WTC11 (cell line): ENCODE measurements around the gene RBM47. TPM values are rescaled to one million over a fixed set of nuclear protein-coding genes. Genes with fewer than 3 reads are reported as not detected.

Experiments used
- ATAC-seq: fragments of 200-7000 bp; cut with Tn5 transposase; 2 replicates; pipeline ENCODE4 v1.10.0; 2021; ENCODE audit warnings: mild to moderate bottlenecking, moderate library complexity
- CTCF ChIA-PET: fragments of 300-600 bp; sonication (Branson Sonifier 250); formaldehyde crosslinking; loops from one replicate; lab custom pipeline; 2021; ENCODE audit warnings: antibody characterized with exemption; lab: Charles Lee
- POLR2A ChIA-PET: fragments of 350-600 bp; sonication (Branson Sonifier 250); formaldehyde crosslinking; loops from one replicate; lab custom pipeline; 2021; ENCODE audit warnings: antibody characterized with exemption; lab: Charles Lee
- DNase-seq: peaks from one replicate; pipeline ENCODE4 v3.0.0; 2021; ENCODE audit warnings: low spot score
- H3K27ac Mint-ChIP-seq: 2 replicates; pipeline ENCODE4 v1.8.0; 2021; ENCODE audit warnings: mixed read lengths
- H3K27me3 Mint-ChIP-seq: 2 replicates; pipeline ENCODE4 v1.8.0; 2021; ENCODE audit warnings: low read depth, mild to moderate bottlenecking, moderate library complexity, mixed read lengths
- H3K36me3 Mint-ChIP-seq: 2 replicates; pipeline ENCODE4 v1.8.0; 2021; ENCODE audit warnings: mixed read lengths
- H3K4me1 Mint-ChIP-seq: 2 replicates; pipeline ENCODE4 v1.8.0; 2022; ENCODE audit warnings: mixed read lengths
- H3K4me3 Mint-ChIP-seq: 2 replicates; pipeline ENCODE4 v1.8.0; 2021; ENCODE audit warnings: mild to moderate bottlenecking, moderate library complexity, mixed read lengths
- H3K9me3 Mint-ChIP-seq: 2 replicates; pipeline ENCODE4 v1.8.0; 2021; ENCODE audit warnings: mixed read lengths
- AFF4 ChIP-seq: sonication (generic); formaldehyde crosslinking; IDR thresholded peaks from 2 replicates; pipeline ENCODE4 v1.8.1; 2023; ENCODE audit warnings: mild to moderate bottlenecking, missing genetic modification reagents, borderline replicate concordance
- ATF6 ChIP-seq: sonication (generic); formaldehyde crosslinking; IDR thresholded peaks from 2 replicates; pipeline ENCODE4 v1.8.1; 2023; ENCODE audit warnings: mild to moderate bottlenecking, missing genetic modification reagents
- CDX4 ChIP-seq: fragments of 250-450 bp; sonication (Bioruptor Pico); IDR thresholded peaks from 2 replicates; pipeline ENCODE4 v1.9.0; 2021; ENCODE audit warnings: moderate library complexity, mild to moderate bottlenecking, inconsistent platforms, borderline replicate concordance
- CREM ChIP-seq: sonication (generic); formaldehyde crosslinking; IDR thresholded peaks from 2 replicates; pipeline ENCODE4 v1.8.1; 2022; ENCODE audit warnings: mild to moderate bottlenecking, missing genetic modification reagents, moderate library complexity
- E2F5 ChIP-seq: sonication (generic); formaldehyde crosslinking; IDR thresholded peaks from 2 replicates; pipeline ENCODE4 v1.8.1; 2022; ENCODE audit warnings: mild to moderate bottlenecking, moderate library complexity, missing genetic modification reagents
- GABPB1 ChIP-seq: sonication (generic); formaldehyde crosslinking; IDR thresholded peaks from 2 replicates; pipeline ENCODE4 v1.8.1; 2023; ENCODE audit warnings: mild to moderate bottlenecking, missing genetic modification reagents
- HMGA2 ChIP-seq: fragments of 250-450 bp; sonication (Bioruptor Pico); IDR thresholded peaks from 2 replicates; pipeline ENCODE4 v1.4.0; 2021; ENCODE audit warnings: mild to moderate bottlenecking, moderate library complexity
- HMGXB4 ChIP-seq: sonication (generic); formaldehyde crosslinking; IDR thresholded peaks from 2 replicates; pipeline ENCODE4 v1.8.1; 2023; ENCODE audit warnings: mild to moderate bottlenecking, moderate library complexity, missing genetic modification reagents
- IRF2 ChIP-seq: sonication (generic); formaldehyde crosslinking; IDR thresholded peaks from 2 replicates; pipeline ENCODE4 v1.8.0; 2022; ENCODE audit warnings: low read depth, missing genetic modification reagents, borderline replicate concordance
- OVOL2 ChIP-seq: fragments of 250-450 bp; sonication (Bioruptor Pico); IDR thresholded peaks from 2 replicates; pipeline ENCODE4 v1.9.0; 2021; ENCODE audit warnings: mild to moderate bottlenecking, borderline replicate concordance
- TCF7 ChIP-seq: sonication (generic); formaldehyde crosslinking; IDR thresholded peaks from 2 replicates; pipeline ENCODE4 v1.8.0; 2022; ENCODE audit warnings: mild to moderate bottlenecking, low read depth, missing genetic modification reagents, moderate library complexity
- TEAD4 ChIP-seq: sonication (generic); formaldehyde crosslinking; IDR thresholded peaks from 2 replicates; pipeline ENCODE4 v1.8.0; 2022; ENCODE audit warnings: mild to moderate bottlenecking, missing genetic modification reagents
- USF1 ChIP-seq: sonication (generic); formaldehyde crosslinking; IDR thresholded peaks from 2 replicates; pipeline ENCODE4 v1.8.0; 2022; ENCODE audit warnings: mild to moderate bottlenecking, missing genetic modification reagents
- ZNF121 ChIP-seq: sonication (generic); formaldehyde crosslinking; IDR thresholded peaks from 2 replicates; pipeline ENCODE4 v1.8.0; 2023; ENCODE audit warnings: missing genetic modification reagents
- ZNF532 ChIP-seq: fragments of 250-450 bp; sonication (Bioruptor Pico); IDR thresholded peaks from 2 replicates; pipeline ENCODE4 v1.9.0; 2021; ENCODE audit warnings: mild to moderate bottlenecking, borderline replicate concordance
- total RNA-seq: library from RNA; stranded (reverse); gene quantifications from 3 replicates; pipeline ENCODE4 v1.2.3, GENCODE V29; 2021

The RBM47 gene
- total RNA-seq, 1 experiment from 2014 or later = 97.9 TPM

- Mint-ChIP-seq H3K4me1 (peaks cover 22% of the 10 kb centered on the region), H3K9me3 (no peaks in the 10 kb centered on the region), H3K4me3 (no peak overlapping the region), H3K36me3 (no peaks in the 10 kb centered on the region; the same call in 1 of the 2 replicates), H3K27ac (peak overlapping the region; percentile 12; the same call in 1 of the 2 replicates), H3K27me3 (no peaks in the 10 kb centered on the region)
- ChIA-PET CTCF (no interaction called here), POLR2A (no interaction called here)
- no peak for ATAC-seq
- no peak for TF ChIP-seq AFF4 (CRISPR knock-in tag)
- no peak for TF ChIP-seq CREM
- no peak for TF ChIP-seq GABPB1 (CRISPR knock-in tag)
- TF ChIP-seq OVOL2 = no peak
- TF ChIP-seq HMGXB4 (CRISPR knock-in tag) = no peak
- TF ChIP-seq CDX4 (CRISPR knock-in tag) = no peak
- no peak for TF ChIP-seq USF1 (CRISPR knock-in tag)
- no peak for TF ChIP-seq TCF7
- no peak for TF ChIP-seq HMGA2 (CRISPR knock-in tag)
- TF ChIP-seq IRF2 (CRISPR knock-in tag) = no peak
- no peak for DNase-seq
These were observed 155.9 kb downstream of the RBM47 start for GRCh38 chr4:40473578-40474388.

GRCh38 chr4:40471923-40472322 is 157.7 kb downstream of the RBM47 start:
- POLR2A ChIA-PET = no interaction called here
- H3K27me3 Mint-ChIP-seq = no peaks in the 10 kb centered on the region
- ATAC-seq = no peak
- H3K9me3 Mint-ChIP-seq = no peaks in the 10 kb centered on the region
- no peak for DNase-seq
- peaks cover 2% of the 10 kb centered on the region; the same call in 1 of the 2 replicates for H3K36me3 Mint-ChIP-seq
- H3K4me3 Mint-ChIP-seq = no peak overlapping the region
- peaks cover 18% of the 10 kb centered on the region for H3K4me1 Mint-ChIP-seq
- H3K27ac Mint-ChIP-seq = peak overlapping the region; percentile 61; the same call in 1 of the 2 replicates
- CTCF ChIA-PET = no interaction called here
- TF ChIP-seq E2F5 (CRISPR knock-in tag) (no peak), ZNF532 (CRISPR knock-in tag) (no peak), TEAD4 (CRISPR knock-in tag) (no peak), ATF6 (CRISPR knock-in tag) (no peak), ZNF121 (CRISPR knock-in tag) (no peak)
